MCF 10A (cell line): ENCODE results near the gene HMOX2. TPM values are rescaled to one million over a fixed set of nuclear protein-coding genes. Genes with fewer than 3 reads are reported as not detected.
A peak's percentile ranks its signal among the peaks of the same experiment; 100 is the strongest.

Experiments
- BruUV-seq: library from RNA; stranded (reverse); fragments of 400-500 nt; replicated peaks from 2 replicates; lab custom pipeline; 2021; lab: Mats Ljungman, UMichigan
- CTCF ChIA-PET: fragments of 300-600 bp; sonication (Branson Sonifier 250); formaldehyde crosslinking; extraction: SDS; loops from one replicate; lab custom pipeline; 2021; ENCODE audit warnings: antibody characterized with exemption, inconsistent platforms; lab: Yijun Ruan, JAX
- POLR2A ChIA-PET: fragments of 300-600, 350-650 bp; sonication (Branson Sonifier 250); formaldehyde crosslinking; extraction: SDS; loops from one replicate; lab custom pipeline; 2020; ENCODE audit warnings: antibody characterized with exemption, inconsistent platforms; lab: Yijun Ruan, JAX
- DNase-seq: peaks from one replicate; pipeline ENCODE4 v3.0.0-alpha.2; 2018; ENCODE audit not compliant: unreplicated experiment
- H3K27ac Mint-ChIP-seq: one replicate; pipeline ENCODE4 v1.8.0; 2022; ENCODE audit warnings: mild to moderate bottlenecking, low read depth, mixed read lengths; ENCODE audit not compliant: unreplicated experiment
- H3K27me3 Mint-ChIP-seq: one replicate; pipeline ENCODE4 v1.8.0; 2022; ENCODE audit warnings: mixed read lengths; ENCODE audit not compliant: insufficient read depth, unreplicated experiment
- H3K36me3 Mint-ChIP-seq: one replicate; pipeline ENCODE4 v1.8.0; 2022; ENCODE audit warnings: mild to moderate bottlenecking, moderate library complexity, mixed read lengths; ENCODE audit not compliant: insufficient read depth, unreplicated experiment
- H3K4me1 Mint-ChIP-seq: one replicate; pipeline ENCODE4 v1.8.0; 2022; ENCODE audit warnings: mixed read lengths; ENCODE audit not compliant: insufficient read depth, unreplicated experiment
- H3K4me3 Mint-ChIP-seq: one replicate; pipeline ENCODE4 v1.8.0; 2022; ENCODE audit warnings: mild to moderate bottlenecking, moderate library complexity, mixed read lengths; ENCODE audit not compliant: unreplicated experiment
- H3K9me3 Mint-ChIP-seq: one replicate; pipeline ENCODE4 v1.8.0; 2022; ENCODE audit warnings: mixed read lengths; ENCODE audit not compliant: unreplicated experiment
- CTCF ChIP-seq: fragments of 200-600 bp; IDR thresholded peaks from one replicate; pipeline ENCODE4 v1.8.0; 2022; ENCODE audit warnings: antibody characterized with exemption, mild to moderate bottlenecking; ENCODE audit not compliant: unreplicated experiment
- intact Hi-C: fragments of 100-400 bp; cut with micrococcal nuclease; formaldehyde crosslinking; loops from 2 replicates; pipeline ENCODE4 v1.14.1; 2022
- total RNA-seq: library from RNA; stranded (reverse); gene quantifications from 2 replicates; pipeline ENCODE4 v1.2.3, GENCODE V29; 2022

Gene HMOX2
- total RNA-seq, 1 experiment from 2014 or later = 65.6 TPM

- H3K36me3 Mint-ChIP-seq = peaks cover 66% of the 10 kb centered on the region
- no peaks in the 10 kb centered on the region for H3K9me3 Mint-ChIP-seq
These were observed 14.7 kb upstream of the HMOX2 start for GRCh38 chr16:4461250-4462085.

GRCh38 chr16:4463522-4464163 lies 12.6 kb upstream of the HMOX2 start:
- Mint-ChIP-seq H3K27ac (no peak overlapping the region), H3K4me3 (no peak overlapping the region), H3K27me3 (no peaks in the 10 kb centered on the region), H3K9me3 (no peaks in the 10 kb centered on the region), H3K36me3 (peaks cover 66% of the 10 kb centered on the region), H3K4me1 (peaks cover 18% of the 10 kb centered on the region)
- no TSS peak for BruUV-seq
- TF ChIP-seq CTCF = no peak
- peak; percentile 61 for DNase-seq
- POLR2A ChIA-PET = interaction anchor here (0.6 to 4.7 kb wide), 6 partner anchors 8 to 271 kb away, joined by 3 to 40 read pairs (median 3); partner anchors contain the start of genes ANKS3, DNAAF8, HMOX2 and NMRAL1
- intact Hi-C loops = no loop called here
- CTCF ChIA-PET = interaction anchor here (0.6 to 1.0 kb wide), 3 partner anchors 14 to 377 kb away, joined by 3 to 5 read pairs (median 4); no protein-coding TSS in a partner anchor

More at GRCh38 chr16:4461250-4462085, 14.7 kb upstream of the HMOX2 start:
- ChIA-PET CTCF (interaction anchor here (0.6 to 1.3 kb wide), 2 partner anchors 32 to 559 kb away, joined by 3 read pairs; no protein-coding TSS in a partner anchor), POLR2A (interaction anchor here (0.6 to 2.0 kb wide), 3 partner anchors 35 to 483 kb away, joined by 3 to 5 read pairs (median 3); no protein-coding TSS in a partner anchor)
- no peak overlapping the region for H3K27ac Mint-ChIP-seq
- no TSS peak for BruUV-seq
- intact Hi-C loops = no loop called here
- H3K27me3 Mint-ChIP-seq = no peaks in the 10 kb centered on the region
- H3K4me1 Mint-ChIP-seq = peaks cover 18% of the 10 kb centered on the region
- DNase-seq = no peak
- no peak for TF ChIP-seq CTCF
- H3K4me3 Mint-ChIP-seq = no peak overlapping the region

GRCh38 chr16:4465977-4466779 lies 10.0 kb upstream of the HMOX2 start:
- peaks cover 53% of the 10 kb centered on the region for H3K36me3 Mint-ChIP-seq
- POLR2A ChIA-PET = interaction anchor here (0.6 to 4.7 kb wide), 2 partner anchors 10 to 341 kb away, joined by 3 to 40 read pairs; partner anchors contain the start of genes HMOX2 and NMRAL1
- peaks cover 11% of the 10 kb centered on the region for H3K4me1 Mint-ChIP-seq
- intact Hi-C loops = no loop called here
- no peaks in the 10 kb centered on the region for H3K9me3 Mint-ChIP-seq
- no peaks in the 10 kb centered on the region for H3K27me3 Mint-ChIP-seq
- no TSS peak for BruUV-seq
- CTCF ChIA-PET = interaction anchor here (0.8 to 1.2 kb wide), 2 partner anchors 35 to 82 kb away, joined by 3 read pairs; no protein-coding TSS in a partner anchor
- DNase-seq = no peak
- no peak for TF ChIP-seq CTCF
- no peak overlapping the region for H3K4me3 Mint-ChIP-seq
- H3K27ac Mint-ChIP-seq = no peak overlapping the region
